Coronary artery (tissue), 2 donors: Measurements from ENCODE around the gene ATP9B.

ENCODE experiments used
- DNase-seq: peaks from one replicate; pipeline ENCODE4 v3.0.0-alpha.2; 2017; ENCODE audit warnings: low spot score
- H3K27ac ChIP-seq, 2 donors: fragments of 200-600 bp; sonication (generic); one replicate each; pipeline ENCODE4 v1.5.1; 2016 to 2019
- H3K4me3 ChIP-seq: fragments of 200-600 bp; sonication (generic); 2 replicates; pipeline ENCODE4 v1.5.1; 2016; ENCODE audit warnings: mild to moderate bottlenecking, moderate library complexity
- TF ChIP-seq, protein P1 (sequence below): fragments of 200-600 bp; sonication (generic); IDR thresholded peaks from one replicate; pipeline ENCODE4 v1.5.1; 2019; ENCODE audit warnings: antibody characterized with exemption

ATP9B gene

DNA sequence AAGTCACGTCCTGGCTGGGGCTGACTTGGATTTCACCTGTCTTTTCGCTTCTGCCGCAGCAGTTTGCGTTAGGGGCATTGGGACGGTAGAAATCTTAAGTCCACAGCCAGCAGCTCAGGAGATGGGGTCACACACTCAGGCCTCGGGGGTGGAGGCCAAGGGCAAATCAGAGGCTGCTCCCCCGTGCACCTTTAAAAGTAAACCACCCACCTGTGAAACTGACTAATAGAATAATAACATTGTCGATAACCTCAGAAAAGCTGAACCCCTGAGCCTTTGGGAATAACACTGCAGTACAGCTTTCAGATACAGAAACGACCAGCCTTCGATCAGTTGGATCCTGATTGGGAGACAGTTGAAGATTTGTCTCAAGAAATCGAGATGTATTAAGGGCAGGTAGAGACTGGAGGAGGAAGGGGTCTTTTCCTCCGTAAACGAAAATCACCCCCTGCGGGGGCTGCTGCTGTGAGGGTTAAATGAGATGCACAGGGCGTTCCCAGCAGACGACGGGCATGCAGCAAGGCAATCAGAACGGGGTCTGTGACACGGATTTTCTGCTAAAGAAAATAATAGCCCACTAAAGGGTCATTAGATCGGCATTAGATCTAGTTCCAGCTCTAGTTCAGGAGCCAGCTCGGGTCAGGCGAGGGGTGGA is 310.2 kb downstream of the ATP9B start:
- TF ChIP-seq, protein P1, sequence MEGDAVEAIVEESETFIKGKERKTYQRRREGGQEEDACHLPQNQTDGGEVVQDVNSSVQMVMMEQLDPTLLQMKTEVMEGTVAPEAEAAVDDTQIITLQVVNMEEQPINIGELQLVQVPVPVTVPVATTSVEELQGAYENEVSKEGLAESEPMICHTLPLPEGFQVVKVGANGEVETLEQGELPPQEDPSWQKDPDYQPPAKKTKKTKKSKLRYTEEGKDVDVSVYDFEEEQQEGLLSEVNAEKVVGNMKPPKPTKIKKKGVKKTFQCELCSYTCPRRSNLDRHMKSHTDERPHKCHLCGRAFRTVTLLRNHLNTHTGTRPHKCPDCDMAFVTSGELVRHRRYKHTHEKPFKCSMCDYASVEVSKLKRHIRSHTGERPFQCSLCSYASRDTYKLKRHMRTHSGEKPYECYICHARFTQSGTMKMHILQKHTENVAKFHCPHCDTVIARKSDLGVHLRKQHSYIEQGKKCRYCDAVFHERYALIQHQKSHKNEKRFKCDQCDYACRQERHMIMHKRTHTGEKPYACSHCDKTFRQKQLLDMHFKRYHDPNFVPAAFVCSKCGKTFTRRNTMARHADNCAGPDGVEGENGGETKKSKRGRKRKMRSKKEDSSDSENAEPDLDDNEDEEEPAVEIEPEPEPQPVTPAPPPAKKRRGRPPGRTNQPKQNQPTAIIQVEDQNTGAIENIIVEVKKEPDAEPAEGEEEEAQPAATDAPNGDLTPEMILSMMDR: peak; percentile 21
- DNase-seq: no peak
- Histone ChIP-seq H3K27ac (no peak overlapping the region), H3K4me3 (no peak overlapping the region)

DNA sequence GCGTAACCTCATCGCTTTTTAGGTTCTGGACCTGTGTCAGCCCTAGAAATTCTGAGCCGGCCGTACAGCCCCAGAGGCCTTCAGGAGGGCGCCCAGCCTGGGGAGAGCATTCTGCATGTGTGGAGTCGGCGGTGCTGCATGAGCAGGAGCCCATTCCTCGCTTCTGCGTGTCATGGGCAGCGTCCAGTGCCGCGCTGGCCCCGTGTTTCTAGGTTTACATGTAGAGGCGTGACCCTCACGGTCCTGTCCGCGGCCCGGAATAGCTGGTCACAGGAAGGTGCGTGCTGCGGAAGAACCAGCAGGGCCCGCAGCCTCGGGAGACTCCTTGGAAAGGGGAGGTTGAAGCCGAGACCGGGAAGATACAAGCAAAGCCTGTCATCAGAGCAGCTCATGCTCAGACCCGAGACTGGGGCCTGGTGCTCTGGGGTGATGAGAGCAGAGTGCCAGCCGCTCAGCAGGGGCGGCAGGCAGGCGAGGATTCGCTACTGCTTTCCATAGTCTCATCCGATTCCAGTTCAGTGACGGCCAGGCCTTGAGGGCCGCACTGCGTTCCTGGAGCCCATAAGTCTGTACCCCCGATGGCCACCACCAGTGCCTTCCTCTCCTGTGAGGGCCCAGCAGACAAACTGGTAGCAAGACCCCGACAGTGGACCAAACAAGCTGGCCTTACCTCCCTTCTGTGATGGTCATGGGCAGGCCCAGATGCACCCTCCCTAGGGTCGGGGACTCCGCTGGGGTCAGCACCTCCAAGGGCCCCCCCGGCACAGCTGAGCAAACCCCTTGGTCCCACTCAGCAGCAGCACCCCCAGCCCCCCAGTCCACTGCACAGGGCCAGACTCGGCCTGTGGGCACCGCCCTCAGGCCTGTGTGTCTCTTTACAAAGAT is 311.0 kb downstream of the ATP9B start:
- DNase-seq: peak; percentile 70
- Histone ChIP-seq H3K4me3 (no peak overlapping the region), H3K27ac (no peak overlapping the region)
- TF ChIP-seq, protein P1: no peak

DNA sequence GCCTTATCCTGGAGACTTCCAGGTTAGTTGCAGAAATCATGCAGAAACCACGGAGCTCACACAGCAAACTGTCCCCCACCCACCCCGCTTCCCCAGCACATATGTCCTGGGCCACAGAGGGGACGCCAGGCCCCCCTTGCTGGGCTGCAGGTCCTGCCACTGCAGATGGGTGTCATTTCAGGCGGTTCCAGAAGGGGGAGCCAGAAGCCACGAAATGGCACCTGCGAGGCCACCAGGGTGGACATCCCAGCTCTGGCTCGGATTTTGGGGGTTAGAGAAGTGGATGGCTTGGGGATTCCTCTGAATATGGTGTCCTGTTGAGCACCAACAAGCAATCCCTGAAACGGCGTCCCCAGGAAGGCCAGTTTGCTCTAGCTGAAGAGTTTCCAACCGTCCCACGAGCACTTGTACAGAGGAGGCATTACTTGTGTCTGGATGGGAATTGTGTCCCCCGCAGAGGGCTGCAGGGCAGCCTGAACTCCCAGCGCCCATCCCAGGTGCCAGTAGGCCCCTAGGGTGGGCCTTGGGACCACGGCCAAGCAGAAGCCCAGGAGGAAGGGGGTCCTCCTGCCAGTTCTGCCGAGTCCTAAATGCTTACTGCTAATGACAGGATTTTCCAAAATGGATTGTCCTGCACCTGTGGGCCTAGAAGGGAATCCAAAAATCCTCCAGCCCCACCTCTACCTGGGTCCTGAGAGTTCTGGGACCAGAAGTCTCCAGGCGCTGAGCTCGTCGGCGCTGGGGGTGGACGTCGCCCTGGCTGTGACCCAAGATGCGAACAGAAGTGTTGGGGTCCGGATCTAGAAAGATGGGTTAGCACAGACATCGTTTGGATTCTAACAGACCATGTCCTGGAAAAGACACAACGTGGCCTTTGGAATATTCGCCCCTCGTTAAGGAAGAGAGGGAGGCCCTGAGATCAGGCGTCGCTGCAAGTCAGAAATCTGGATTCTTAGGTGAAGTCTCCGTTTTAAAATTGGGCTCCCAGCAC is 311.9 kb downstream of the ATP9B start:
- H3K4me3 ChIP-seq: no peak overlapping the region
- TF ChIP-seq, protein P1: peak; percentile 81
- peak; percentile 80 for DNase-seq
- H3K27ac ChIP-seq: no peak overlapping the region

DNA sequence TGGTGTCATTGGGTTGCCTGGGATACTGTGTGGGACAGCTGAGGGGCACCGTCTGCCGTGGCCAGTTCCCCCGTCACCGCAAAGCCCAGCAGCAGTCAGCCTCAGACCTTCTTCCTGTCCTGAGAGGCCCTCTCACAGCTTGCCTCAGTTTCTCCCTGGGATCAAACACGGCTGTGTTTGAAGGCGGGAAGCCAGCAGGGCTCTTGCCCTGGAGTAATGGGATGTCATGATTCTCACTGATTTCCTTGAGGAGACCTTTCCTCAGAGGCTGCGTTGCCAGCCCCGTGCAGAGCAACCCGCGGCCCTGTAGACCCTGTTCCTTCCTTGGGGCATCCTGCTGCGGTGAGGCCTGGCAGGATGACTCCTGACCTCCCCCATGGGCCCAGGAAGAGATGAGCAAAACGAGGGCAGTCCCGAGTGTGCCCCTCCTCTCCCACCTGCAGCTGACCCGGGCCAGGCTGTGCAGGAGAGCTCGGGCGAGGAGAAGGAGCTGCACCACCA is 312.7 kb downstream of the ATP9B start:
- TF ChIP-seq, protein P1: no peak
- Histone ChIP-seq H3K27ac (no peak overlapping the region), H3K4me3 (no peak overlapping the region)
- DNase-seq: no peak

DNA sequence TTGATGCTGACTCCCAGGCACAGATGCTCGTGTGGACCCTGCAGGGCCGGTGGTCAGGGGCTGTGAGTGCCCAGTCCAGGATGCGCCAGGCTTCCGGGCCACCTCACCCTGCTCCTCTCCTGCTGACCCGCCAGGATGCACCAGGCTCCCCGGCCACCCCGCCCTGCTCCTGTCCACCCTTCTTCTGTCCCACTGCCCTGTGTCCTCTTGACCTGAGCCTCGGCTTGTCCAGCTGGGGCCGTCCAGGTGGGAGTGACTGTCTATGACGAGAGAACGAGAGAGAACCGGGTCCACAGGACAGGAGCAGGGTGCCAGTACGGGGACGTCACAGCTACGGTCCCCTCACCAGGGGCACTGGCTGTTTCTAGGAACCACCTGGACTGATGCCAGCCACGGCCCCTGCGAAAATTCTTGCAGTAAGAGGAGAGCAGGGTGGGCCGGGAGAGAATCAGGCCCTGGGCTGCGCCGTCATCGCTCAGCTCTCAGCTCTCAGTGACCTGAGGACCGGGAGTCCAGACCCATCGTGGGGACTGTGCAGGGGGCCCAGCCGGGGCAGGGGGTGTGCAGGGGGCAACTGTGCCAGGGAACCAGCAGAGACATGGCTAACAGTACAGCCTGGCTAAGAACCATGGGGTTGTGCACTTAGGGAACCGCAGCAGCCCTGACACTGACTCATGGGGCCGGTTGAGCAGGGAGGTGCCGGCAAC is 313.6 kb downstream of the ATP9B start:
- no peak overlapping the region for H3K4me3 ChIP-seq
- TF ChIP-seq, protein P1: no peak
- DNase-seq: peak; percentile 69
- H3K27ac ChIP-seq: no peak overlapping the region
